Sigmoid colon (tissue), 7 donors: Measurements from ENCODE around the gene SPINK6. TPM values are rescaled to one million over a fixed set of nuclear protein-coding genes. Genes with fewer than 3 reads are reported as not detected.

Source experiments
- DNase-seq: peaks from one replicate; pipeline ENCODE4 v3.0.0-alpha.2; 2019
- H3K27ac ChIP-seq, 4 donors: fragments of 200-600 bp; sonication (generic); one replicate each; pipeline ENCODE4 v1.5.1; 2016 to 2019; ENCODE audit warnings: mild to moderate bottlenecking in 1 of 4
- H3K27me3 ChIP-seq, 3 donors: fragments of 200-600 bp; sonication (generic); one replicate each; pipeline ENCODE4 v1.5.1; 2019; ENCODE audit warnings: mild to moderate bottlenecking in 1 of 3
- H3K36me3 ChIP-seq, 4 donors: fragments of 200-600 bp; sonication (generic); one replicate each; pipeline ENCODE4 v1.5.1; 2016 to 2019
- H3K4me1 ChIP-seq, 4 donors: fragments of 200-600 bp; sonication (generic); one replicate each; pipeline ENCODE4 v1.5.1; 2017 to 2019
- H3K4me3 ChIP-seq, 4 donors: fragments of 200-600 bp; sonication (generic); one replicate each; pipeline ENCODE4 v1.5.1; 2017 to 2019; ENCODE audit warnings: mild to moderate bottlenecking in 2 of 4, moderate library complexity in 1 of 4
- H3K9me3 ChIP-seq, 4 donors: fragments of 200-600 bp in 3 of 4; sonication (generic) in 3 of 4; one replicate each; pipeline versions ENCODE4 v1.5.1 to v1.6.1; 2013 to 2019
- EP300 ChIP-seq, 4 donors: sonication (generic); formaldehyde crosslinking; IDR thresholded peaks; one replicate each; pipeline ENCODE4 v1.6.1; 2017; ENCODE audit warnings: antibody characterized with exemption in 4 of 4
- POLR2A ChIP-seq, 2 donors: fragments of 450-650 bp; IDR thresholded peaks; one replicate each; pipeline ENCODE4 v1.6.1; 2016; ENCODE audit warnings: antibody characterized with exemption in 2 of 2, mild to moderate bottlenecking in 2 of 2, moderate library complexity in 2 of 2
- POLR2AphosphoS5 ChIP-seq, 4 donors: sonication (generic); formaldehyde crosslinking; IDR thresholded peaks; one replicate each; pipeline ENCODE4 v1.6.1; 2017; ENCODE audit warnings: antibody characterized with exemption in 4 of 4
- WGBS, 2 donors: extraction: QIAGEN DNeasy Blood & Tissue Kit; methylation state at CpG; one replicate each; pipeline ENCODE4 v1.1.7; 2013; 5-methylcytosine and 5-hydroxymethylcytosine counted together
- intact Hi-C: fragments of 100-400 bp; cut with DNase I; formaldehyde crosslinking; loops from one replicate; pipeline ENCODE4 v1.15.1; 2023
- polyA plus RNA-seq, 3 donors: library from polyadenylated mRNA; stranded (reverse); fragments of 200-250 nt; gene quantifications; one replicate each; pipeline ENCODE4 v1.2.3, GENCODE V29; 2013
- total RNA-seq, 4 donors: library from RNA; depleted of rRNA; stranded (reverse); fragments of >200 nt; gene quantifications; one replicate each; pipeline ENCODE4 v1.1.0, GENCODE V29; 2016
- TF ChIP-seq, protein P1 (sequence below), 4 experiments: fragments of 450-650 bp in 3 of 4; fragments of 200-600 bp in 1 of 4; IDR thresholded peaks; one replicate each; pipeline ENCODE4 v1.5.1; 2016 to 2019; ENCODE audit warnings: antibody characterized with exemption in 4 of 4, mild to moderate bottlenecking in 3 of 4, moderate library complexity in 2 of 4
- donor health status: healthy with polysubstance abuse.
- donor health status: Bipolar disorder and iron deficiency.
- donor health status: healthy.

SPINK6 gene
- total and polyA plus RNA-seq, 7 donors, result 0.86 to 1.9 (median 0.99) TPM; not detected in 4

DNA sequence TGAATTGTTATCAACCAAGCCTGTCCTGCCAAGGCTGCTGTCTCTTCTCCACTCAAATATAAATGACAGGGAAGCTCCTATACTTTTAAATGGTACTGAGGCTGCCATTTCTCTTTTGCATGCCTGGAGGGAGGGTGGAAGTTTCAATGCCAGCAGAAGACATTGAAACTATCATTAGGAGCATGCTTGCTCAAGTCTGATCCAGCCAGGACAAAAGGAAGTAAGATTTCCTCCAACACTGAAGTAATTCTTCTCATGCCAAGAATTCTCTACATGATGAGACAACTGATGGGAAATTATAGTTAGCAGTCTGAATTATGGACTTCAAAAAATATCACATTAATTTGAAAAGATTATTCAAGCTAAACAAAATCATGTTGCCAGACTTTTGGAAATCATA lies 5.4 kb downstream of the SPINK6 start:
- DNase-seq, result no peak
- intact Hi-C loops, result no loop called here
- Histone ChIP-seq H3K9me3 (no peaks in the 10 kb centered on the region), H3K4me3 (no peak overlapping the region), H3K36me3 (no peaks in the 10 kb centered on the region), H3K27ac (no peak overlapping the region), H3K27me3 (no peaks in the 10 kb centered on the region), H3K4me1 (peaks cover 0 to 15% (median 13%) of the 10 kb centered on the region in 4 donors)
- TF ChIP-seq EP300 (IDR thresholded peaks at IDR 0.05) (no peak), POLR2AphosphoS5 (IDR thresholded peaks at IDR 0.05) (no peak), POLR2A (IDR thresholded peaks at IDR 0.05) (no peak)
- TF ChIP-seq, protein P1, sequence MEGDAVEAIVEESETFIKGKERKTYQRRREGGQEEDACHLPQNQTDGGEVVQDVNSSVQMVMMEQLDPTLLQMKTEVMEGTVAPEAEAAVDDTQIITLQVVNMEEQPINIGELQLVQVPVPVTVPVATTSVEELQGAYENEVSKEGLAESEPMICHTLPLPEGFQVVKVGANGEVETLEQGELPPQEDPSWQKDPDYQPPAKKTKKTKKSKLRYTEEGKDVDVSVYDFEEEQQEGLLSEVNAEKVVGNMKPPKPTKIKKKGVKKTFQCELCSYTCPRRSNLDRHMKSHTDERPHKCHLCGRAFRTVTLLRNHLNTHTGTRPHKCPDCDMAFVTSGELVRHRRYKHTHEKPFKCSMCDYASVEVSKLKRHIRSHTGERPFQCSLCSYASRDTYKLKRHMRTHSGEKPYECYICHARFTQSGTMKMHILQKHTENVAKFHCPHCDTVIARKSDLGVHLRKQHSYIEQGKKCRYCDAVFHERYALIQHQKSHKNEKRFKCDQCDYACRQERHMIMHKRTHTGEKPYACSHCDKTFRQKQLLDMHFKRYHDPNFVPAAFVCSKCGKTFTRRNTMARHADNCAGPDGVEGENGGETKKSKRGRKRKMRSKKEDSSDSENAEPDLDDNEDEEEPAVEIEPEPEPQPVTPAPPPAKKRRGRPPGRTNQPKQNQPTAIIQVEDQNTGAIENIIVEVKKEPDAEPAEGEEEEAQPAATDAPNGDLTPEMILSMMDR (IDR thresholded peaks at IDR 0.05), result no peak

DNA sequence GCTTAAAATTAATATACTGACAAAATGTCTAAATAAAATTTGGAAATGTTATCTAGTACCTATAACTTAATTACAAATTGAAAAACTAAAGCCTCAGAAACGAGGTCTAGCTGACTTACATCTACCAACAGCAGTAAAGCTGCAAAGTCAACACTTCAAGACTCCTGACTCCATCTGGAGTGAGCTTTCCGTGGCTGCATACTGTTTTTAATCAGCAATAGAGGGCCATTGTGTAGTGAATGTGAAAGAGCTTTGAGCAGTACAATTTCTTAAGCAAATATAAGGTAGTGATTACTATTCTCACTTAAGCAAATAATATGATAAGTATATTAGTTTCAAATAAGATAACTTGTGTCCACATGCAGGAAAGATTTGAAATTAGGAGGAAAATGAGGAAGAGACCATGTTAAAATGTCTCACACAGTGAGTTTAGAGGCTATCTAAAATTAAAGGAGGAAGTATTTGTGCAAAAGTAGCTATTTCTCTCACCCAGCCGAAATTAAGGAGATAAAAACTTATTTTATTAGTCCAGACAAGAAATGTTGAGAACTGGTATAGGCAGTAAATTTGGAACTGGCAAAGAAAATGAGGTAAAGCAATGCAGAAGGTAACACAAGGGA lies 6.4 kb downstream of the SPINK6 start:
- WGBS, 2 donors, result 19 to 47% methylated on average over 3 of the region's 3 CpGs
- Histone ChIP-seq H3K4me3 (no peak overlapping the region), H3K4me1 (peaks cover 0 to 15% (median 13%) of the 10 kb centered on the region in 4 donors), H3K36me3 (no peaks in the 10 kb centered on the region), H3K27ac (no peak overlapping the region), H3K27me3 (no peaks in the 10 kb centered on the region), H3K9me3 (no peaks in the 10 kb centered on the region)
- no peak for DNase-seq
- intact Hi-C loops, result no loop called here
- no peak for TF ChIP-seq POLR2A (IDR thresholded peaks at IDR 0.05)
- TF ChIP-seq, protein P1 (IDR thresholded peaks at IDR 0.05), result no peak
- no peak for TF ChIP-seq POLR2AphosphoS5 (IDR thresholded peaks at IDR 0.05)
- no peak for TF ChIP-seq EP300 (IDR thresholded peaks at IDR 0.05)

DNA sequence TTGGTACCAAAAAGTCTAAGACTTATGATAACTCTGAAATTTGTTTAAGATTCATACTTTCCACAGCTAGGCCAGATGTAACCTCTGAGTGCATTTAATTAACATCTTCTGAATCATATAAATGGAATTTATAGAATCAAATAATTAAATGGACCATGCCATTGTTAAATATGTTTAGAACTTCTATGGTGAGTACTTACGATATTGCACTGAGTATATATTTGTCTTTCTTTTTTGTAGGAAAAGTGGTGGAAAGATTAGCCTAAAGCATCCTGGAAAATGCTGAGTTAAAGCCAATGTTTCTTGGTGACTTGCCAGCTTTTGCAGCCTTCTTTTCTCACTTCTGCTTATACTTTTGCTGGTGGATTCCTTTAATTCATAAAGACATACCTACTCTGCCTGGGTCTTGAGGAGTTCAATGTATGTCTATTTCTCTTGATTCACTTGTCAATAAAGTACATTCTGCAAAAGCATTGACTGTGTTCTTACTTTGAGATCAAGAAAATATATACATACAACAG lies 11.9 kb downstream of the SPINK6 start:
- TF ChIP-seq, protein P1 (IDR thresholded peaks at IDR 0.05), result no peak
- TF ChIP-seq POLR2AphosphoS5 (IDR thresholded peaks at IDR 0.05) (no peak), EP300 (IDR thresholded peaks at IDR 0.05) (no peak), POLR2A (IDR thresholded peaks at IDR 0.05) (no peak)
- no peak overlapping the region for H3K27ac ChIP-seq
- H3K4me3 ChIP-seq, result no peak overlapping the region
- H3K9me3 ChIP-seq, result no peaks in the 10 kb centered on the region
- 83 to 87% methylated on average over 1 of the region's 1 CpG for WGBS, 2 donors
- DNase-seq, result no peak
- intact Hi-C loops, result no loop called here
- no peaks in the 10 kb centered on the region for H3K36me3 ChIP-seq
- H3K27me3 ChIP-seq, result no peaks in the 10 kb centered on the region
- no peaks in the 10 kb centered on the region for H3K4me1 ChIP-seq

DNA sequence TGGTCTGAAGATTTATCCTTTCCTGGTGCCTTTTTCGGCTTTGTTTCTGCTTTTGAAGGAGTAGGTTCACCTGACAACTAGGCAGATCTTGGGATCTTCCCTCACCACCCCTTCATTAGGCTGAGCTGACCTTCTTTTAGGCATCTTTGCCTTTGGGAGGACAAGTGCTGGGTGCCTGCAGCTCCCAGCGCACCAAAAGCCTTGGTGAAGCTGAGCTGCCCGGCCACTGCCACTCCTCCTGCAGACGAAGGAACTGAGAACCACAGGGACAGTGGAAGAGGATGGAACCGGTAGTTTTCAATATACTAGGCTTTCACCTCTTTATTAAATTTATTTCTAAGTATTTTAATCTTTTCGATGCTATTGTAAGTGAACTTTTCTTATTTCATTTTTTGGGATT lies 18.7 kb downstream of the SPINK6 start:
- H3K9me3 ChIP-seq, result no peaks in the 10 kb centered on the region
- H3K4me1 ChIP-seq, result peaks cover 0 to 9% (median 0%) of the 10 kb centered on the region in 4 donors
- H3K36me3 ChIP-seq, result no peaks in the 10 kb centered on the region
- no peak overlapping the region for H3K4me3 ChIP-seq
- TF ChIP-seq, protein P1 (IDR thresholded peaks at IDR 0.05), result no peak
- TF ChIP-seq POLR2AphosphoS5 (IDR thresholded peaks at IDR 0.05), result no peak
- no peak for TF ChIP-seq EP300 (IDR thresholded peaks at IDR 0.05)
- no peak for TF ChIP-seq POLR2A (IDR thresholded peaks at IDR 0.05)
- H3K27ac ChIP-seq, result no peak overlapping the region
- no peak for DNase-seq
- intact Hi-C loops, result no loop called here
- WGBS, 2 donors, result 85 to 86% methylated on average over 6 of the region's 6 CpGs
- no peaks in the 10 kb centered on the region for H3K27me3 ChIP-seq
